GM12878 (cell line): ENCODE results near the gene FBLIM1. TPM values are rescaled to one million over a fixed set of nuclear protein-coding genes. Genes with fewer than 3 reads are reported as not detected.

Experiments used
- ATAC-seq: fragments of 200-7000 bp; cut with Tn5 transposase; 3 replicates; pipeline ENCODE4 v1.9.1; 2020; ENCODE audit warnings: mild to moderate bottlenecking, moderate library complexity
- BruUV-seq: library from RNA; stranded (reverse); fragments of 400-500 nt; replicated peaks from 2 replicates; lab custom pipeline; 2021; lab: Mats Ljungman, UMichigan
- CTCF ChIA-PET: fragments of 300-600 bp; sonication (Branson Sonifier 250); formaldehyde crosslinking; extraction: SDS; loops from one replicate; lab custom pipeline; 2021; ENCODE audit warnings: inconsistent platforms; lab: Yijun Ruan, JAX
- POLR2A ChIA-PET: fragments of 350-600 bp; formaldehyde crosslinking; extraction: SDS; loops from one replicate; lab custom pipeline; 2021; ENCODE audit warnings: inconsistent platforms; lab: Charles Lee
- RAD21 ChIA-PET: fragments of 300-600 bp; sonication (Branson Sonifier 250); formaldehyde crosslinking; loops from one replicate; lab custom pipeline; 2023; ENCODE audit warnings: antibody characterized with exemption; ENCODE audit not compliant: unreplicated experiment; lab: Charles Lee
- SMC1A ChIA-PET: fragments of 300-600 bp; sonication (Branson Sonifier 250); formaldehyde crosslinking; loops from one replicate; lab custom pipeline; 2023; ENCODE audit not compliant: unreplicated experiment, uncharacterized antibody; lab: Charles Lee
- DNase-seq: peaks from one replicate; pipeline ENCODE4 v3.0.0-alpha.2; 2011; ENCODE audit warnings: low read depth, low spot score
- FAIRE-seq: peaks from 3 replicates; lab custom pipeline; 2011; peaks lifted over from hg19 to GRCh38; lab: Jason Lieb, UNC
- H2AFZ ChIP-seq: 2 replicates; pipeline ENCODE4 v1.6.0; 2011; ENCODE audit warnings: low read depth, low read length, control low read depth; ENCODE audit not compliant: control insufficient read depth
- H3K27ac ChIP-seq: 2 replicates; pipeline ENCODE4 v1.5.1; 2011; ENCODE audit warnings: control low read depth; ENCODE audit not compliant: control insufficient read depth, insufficient read depth
- H3K27me3 ChIP-seq, 2 experiments: replicated peaks in 1 of 2; 2 replicates each; pipeline versions ENCODE4 v1.6.0 to v1.6.1; 2011; ENCODE audit warnings: low read length in 1 of 2; ENCODE audit not compliant: control insufficient read depth in 2 of 2, insufficient read depth in 2 of 2
- H3K36me3 ChIP-seq, 2 experiments: 2 replicates each; pipeline ENCODE4 v1.5.1; 2011; ENCODE audit warnings: low read length in 1 of 2; ENCODE audit not compliant: control insufficient read depth in 2 of 2, insufficient read depth in 2 of 2
- H3K4me1 ChIP-seq: 2 replicates; pipeline ENCODE4 v1.6.1; 2011; ENCODE audit warnings: mild to moderate bottlenecking, low read length, moderate library complexity, mixed read lengths; ENCODE audit not compliant: control insufficient read depth, insufficient read depth
- H3K4me2 ChIP-seq: 2 replicates; pipeline ENCODE4 v1.6.0; 2011; ENCODE audit warnings: control low read depth; ENCODE audit not compliant: control insufficient read depth, insufficient read depth
- H3K4me3 ChIP-seq: fragments of 200-600 bp; sonication (generic); 2 replicates; pipeline ENCODE4 v1.5.1; 2016
- H3K79me2 ChIP-seq: 2 replicates; pipeline ENCODE4 v1.6.0; 2011; ENCODE audit warnings: low read length; ENCODE audit not compliant: control insufficient read depth, insufficient read depth
- H3K9ac ChIP-seq: 2 replicates; pipeline ENCODE4 v1.8.0; 2011; ENCODE audit warnings: low read length, control low read depth, mixed read lengths; ENCODE audit not compliant: control insufficient read depth, insufficient read depth
- H3K9me3 ChIP-seq: replicated peaks from 3 replicates; pipeline ENCODE4 v1.5.1; 2011; ENCODE audit warnings: mild to moderate bottlenecking, low read length; ENCODE audit not compliant: control insufficient read depth, insufficient read depth
- H4K20me1 ChIP-seq: 2 replicates; pipeline ENCODE4 v1.6.0; 2011; ENCODE audit not compliant: control insufficient read depth, insufficient read depth
- E2F4 ChIP-seq: IDR thresholded peaks from 2 replicates; pipeline ENCODE4 v1.6.1; 2012; ENCODE audit warnings: low read depth, low read length, improper control_type of control experiment
- EP300 ChIP-seq, 2 experiments: fragments of 150-350 bp in 1 of 2; IDR thresholded peaks; 2 replicates each; pipeline ENCODE4 v1.6.1; 2011 to 2012; ENCODE audit warnings: low read depth in 2 of 2, low read length in 2 of 2, borderline replicate concordance in 1 of 2, improper control_type of control experiment in 1 of 2, inconsistent platforms in 1 of 2; ENCODE audit not compliant: control insufficient read depth in 1 of 2
- PKNOX1 ChIP-seq: fragments of 450-650 bp; IDR thresholded peaks from 2 replicates; pipeline ENCODE4 v1.6.1; 2016; ENCODE audit warnings: mild to moderate bottlenecking
- WGBS: methylation state at CpG from one replicate; pipeline ENCODE4 v1.1.6; 2016; ENCODE audit warnings: low lambda C conversion rate; ENCODE audit not compliant: insufficient replicate concordance, insufficient coverage; ENCODE audit errors: missing lambda C conversion rate; 5-methylcytosine and 5-hydroxymethylcytosine counted together
- in situ Hi-C: fragments of 300-500 bp; cut with MboI; formaldehyde crosslinking; loops from 9 replicates; pipeline ENCODE4 v1.14.3; 2018; ENCODE audit warnings: mixed read lengths
- intact Hi-C: fragments of 100-400 bp; cut with micrococcal nuclease; formaldehyde crosslinking; loops from one replicate; pipeline ENCODE4 v1.14.2; 2022; ENCODE audit not compliant: unreplicated experiment
- polyA plus RNA-seq, 11 experiments: library from polyadenylated mRNA; depleted of rRNA in 4 of 11; unstranded in 6 of 11; stranded (reverse) in 5 of 11; fragments of >200 nt; fragmentation: Nextera tagmentation in 4 of 11; fragmentation: Illumina TruSeq in 1 of 11; extraction: Ambion mirVana in 4 of 11; extraction: Trizol in 1 of 11; gene quantifications; 1 replicate in 1 of 11; 2 replicates in 10 of 11; pipeline versions ENCODE4 v1.2.1 to v1.2.3, GENCODE V29; 2011 to 2016; ENCODE audit warnings: inconsistent platforms in 2 of 11, missing spikeins in 2 of 11, low read depth in 1 of 11
- total RNA-seq, 4 experiments: library from RNA; depleted of rRNA in 3 of 4; stranded (reverse); fragments of >200 nt in 3 of 4; fragmentation: Illumina TruSeq in 1 of 4; extraction: Trizol in 1 of 4; gene quantifications; 2 replicates each; pipeline versions ENCODE4 v1.2.1 to v1.2.3, GENCODE V29; 2013 to 2021

FBLIM1 gene
- total and polyA plus RNA-seq, 10 of the 15 experiments (the other 5 are each of a cell fraction or from before 2014, with no cell fraction given), result 0.03 to 0.13 TPM; not detected in 8

GRCh38 chr1:15714406-15715136, 44.0 kb upstream of the FBLIM1 start:
- intact Hi-C loops, result no loop called here
- WGBS, result 75% methylated on average over 4 of the region's 4 CpGs
- ChIA-PET SMC1A (interaction anchor here (0.6 to 2.6 kb wide), 3 partner anchors 18 to 305 kb away, joined by 3 to 10 read pairs (median 3); partner anchors contain the start of gene EFHD2), RAD21 (interaction anchor here (1.0 kb wide), 1 partner anchor 17 kb away, joined by 3 read pairs; no protein-coding TSS in a partner anchor), CTCF (no interaction called here), POLR2A (interaction anchor here (1.1 kb wide), 1 partner anchor 72 kb away, joined by 3 read pairs; no protein-coding TSS in a partner anchor)
- no peak overlapping the region for H3K4me2 ChIP-seq
- no peak overlapping the region for H3K27ac ChIP-seq
- ATAC-seq (no peak), DNase-seq (no peak), FAIRE-seq (no peak)
- no peaks in the 10 kb centered on the region for H3K4me1 ChIP-seq
- in situ Hi-C loops, result no loop called here
- no peak overlapping the region for H2AFZ ChIP-seq
- no peak overlapping the region for H3K9ac ChIP-seq
- H3K9me3 ChIP-seq, result no peaks in the 10 kb centered on the region
- no peaks in the 10 kb centered on the region for H3K27me3 ChIP-seq
- TF ChIP-seq EP300 (IDR thresholded peaks at IDR 0.05; ENCODE audit: borderline replicate concordance in 1 of 2, control insufficient read depth in 1 of 2, low read depth in 2 of 2, low read length in 2 of 2) (no peak), PKNOX1 (no peak), E2F4 (no peak)
- no TSS peak for BruUV-seq
- no peak overlapping the region for H3K4me3 ChIP-seq
- H4K20me1 ChIP-seq, result no peaks in the 10 kb centered on the region
- H3K36me3 ChIP-seq, result peaks cover 10 to 22% of the 10 kb centered on the region in 2 experiments; a peak in 3 of 4 replicates
- H3K79me2 ChIP-seq, result peaks cover 6% of the 10 kb centered on the region
